AG10803 (cell line): ENCODE data around the gene PPP4R3B.
A peak's percentile ranks its signal among the peaks of the same experiment; 100 is the strongest.
"Not testable (repeated sequence)": the region's sequence is repeated elsewhere in the genome, so short reads cannot be mapped to it uniquely, and the experiment has no call there.

Experiments
- DNase-seq: peaks from one replicate; pipeline ENCODE4 v3.0.0; 2010; ENCODE audit warnings: low read depth
- H3K4me3 ChIP-seq: 2 replicates; pipeline ENCODE4 v1.5.1; 2011; ENCODE audit warnings: mild to moderate bottlenecking, low read length, control low read depth
- TF ChIP-seq, protein P1 (sequence below): conservative IDR thresholded peaks from 2 replicates; pipeline ENCODE4 v1.5.1; 2011; ENCODE audit warnings: mild to moderate bottlenecking, low read length, control low read depth, inconsistent platforms

PPP4R3B gene

DNA sequence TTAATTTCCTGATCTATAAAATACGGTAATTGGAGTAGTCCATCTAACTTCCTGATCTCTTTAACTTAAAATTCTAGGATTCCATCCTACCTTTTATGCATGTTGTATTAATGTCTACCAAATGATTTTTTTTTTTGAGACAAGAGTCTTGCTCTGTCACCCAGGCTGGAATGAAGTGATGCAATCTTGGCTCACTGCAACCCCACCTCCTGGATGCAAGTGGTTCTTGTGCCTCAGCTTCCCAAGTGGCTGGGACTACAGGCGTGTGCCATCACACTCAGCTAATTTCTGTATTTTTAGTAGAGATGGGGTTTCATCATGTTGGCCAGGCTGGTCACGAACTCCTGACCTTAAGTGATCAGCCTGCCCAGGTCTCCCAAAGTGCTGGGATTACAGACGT is 50.1 kb downstream of the PPP4R3B start:
- DNase-seq, result peak; percentile 14
- H3K4me3 ChIP-seq, result no peak overlapping the region
- TF ChIP-seq, protein P1, sequence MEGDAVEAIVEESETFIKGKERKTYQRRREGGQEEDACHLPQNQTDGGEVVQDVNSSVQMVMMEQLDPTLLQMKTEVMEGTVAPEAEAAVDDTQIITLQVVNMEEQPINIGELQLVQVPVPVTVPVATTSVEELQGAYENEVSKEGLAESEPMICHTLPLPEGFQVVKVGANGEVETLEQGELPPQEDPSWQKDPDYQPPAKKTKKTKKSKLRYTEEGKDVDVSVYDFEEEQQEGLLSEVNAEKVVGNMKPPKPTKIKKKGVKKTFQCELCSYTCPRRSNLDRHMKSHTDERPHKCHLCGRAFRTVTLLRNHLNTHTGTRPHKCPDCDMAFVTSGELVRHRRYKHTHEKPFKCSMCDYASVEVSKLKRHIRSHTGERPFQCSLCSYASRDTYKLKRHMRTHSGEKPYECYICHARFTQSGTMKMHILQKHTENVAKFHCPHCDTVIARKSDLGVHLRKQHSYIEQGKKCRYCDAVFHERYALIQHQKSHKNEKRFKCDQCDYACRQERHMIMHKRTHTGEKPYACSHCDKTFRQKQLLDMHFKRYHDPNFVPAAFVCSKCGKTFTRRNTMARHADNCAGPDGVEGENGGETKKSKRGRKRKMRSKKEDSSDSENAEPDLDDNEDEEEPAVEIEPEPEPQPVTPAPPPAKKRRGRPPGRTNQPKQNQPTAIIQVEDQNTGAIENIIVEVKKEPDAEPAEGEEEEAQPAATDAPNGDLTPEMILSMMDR, result no peak

DNA sequence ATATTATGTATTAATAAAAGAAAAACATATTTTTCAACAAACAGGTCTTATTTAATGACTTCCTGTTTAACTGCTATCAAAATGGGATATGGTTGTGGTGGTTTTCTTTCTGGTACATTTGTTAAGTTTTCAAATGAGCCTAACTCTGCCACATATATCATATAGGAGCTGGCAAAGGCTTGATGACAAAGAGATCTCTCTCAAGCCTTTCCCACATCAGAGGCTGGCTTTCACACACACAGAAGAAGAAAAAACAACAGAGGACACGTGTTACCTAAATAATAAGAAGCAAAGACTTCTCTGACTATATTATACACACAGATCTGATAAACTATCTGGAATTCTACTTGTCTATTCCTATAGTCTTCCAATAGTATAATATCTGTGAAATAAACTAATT is 51.8 kb downstream of the PPP4R3B start:
- no peak overlapping the region for H3K4me3 ChIP-seq
- TF ChIP-seq, protein P1, result no peak
- DNase-seq, result no peak

DNA sequence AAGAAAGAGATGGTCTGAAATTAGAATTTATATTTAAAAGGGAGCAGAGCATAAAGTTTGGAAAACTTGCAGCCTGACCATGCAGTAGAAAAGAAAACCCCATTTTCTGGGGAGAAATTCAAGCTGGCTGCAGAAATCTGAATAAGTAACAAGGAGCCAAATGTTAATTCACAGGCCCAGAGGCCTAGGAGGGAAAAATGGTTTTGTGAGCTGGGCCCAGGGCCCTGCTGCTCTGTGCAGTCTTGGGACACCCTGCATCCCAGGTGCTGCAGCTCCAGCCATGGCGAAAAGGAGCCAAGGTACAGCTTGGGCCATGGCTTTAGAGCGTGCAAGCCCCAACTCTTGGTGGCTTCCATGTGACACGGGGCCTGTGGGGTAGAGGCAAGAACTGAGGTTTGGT is 56.6 kb downstream of the PPP4R3B start:
- TF ChIP-seq, protein P1, result no peak
- DNase-seq, result no peak
- no peak overlapping the region for H3K4me3 ChIP-seq

DNA sequence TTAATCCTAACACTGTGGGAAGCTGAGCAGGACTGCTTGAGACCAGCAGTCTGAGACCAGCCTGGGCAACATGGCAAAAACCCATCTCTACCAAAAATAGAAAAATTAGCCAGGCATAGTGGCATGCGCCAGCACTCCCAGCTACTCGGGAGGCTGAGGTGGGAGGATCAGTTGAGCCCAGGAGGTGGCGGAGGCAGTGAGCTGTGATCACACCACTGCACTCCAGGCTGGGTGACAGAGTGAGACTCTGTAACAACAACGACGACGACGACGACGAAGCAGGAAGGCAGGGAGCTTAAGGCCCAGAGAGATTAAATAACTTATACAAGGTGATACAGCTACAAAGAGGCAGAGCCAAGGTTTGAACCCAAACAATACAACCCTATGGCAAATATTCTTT is 60.6 kb downstream of the PPP4R3B start:
- DNase-seq, result no peak
- no peak overlapping the region for H3K4me3 ChIP-seq
- TF ChIP-seq, protein P1, result no peak

DNA sequence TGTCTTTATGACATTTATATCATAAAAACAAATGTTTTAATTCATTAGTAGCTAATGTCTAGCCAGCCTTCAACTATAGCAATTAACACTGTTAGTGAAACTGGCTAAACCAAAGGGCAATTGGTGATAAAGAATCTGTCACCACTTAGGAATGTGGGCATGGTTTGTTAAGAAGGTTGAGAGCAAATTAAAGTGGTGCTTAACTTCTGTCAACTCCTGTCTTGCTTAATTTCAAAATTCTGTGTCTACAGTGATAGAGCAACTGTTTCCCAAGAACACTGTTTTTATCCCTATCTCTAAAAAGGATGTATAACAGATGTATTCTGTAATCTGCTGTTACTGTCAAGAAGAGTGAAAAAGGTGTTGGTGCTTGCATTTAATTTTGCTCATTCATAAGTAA is 61.4 kb downstream of the PPP4R3B start:
- DNase-seq, result peak; percentile 33
- TF ChIP-seq, protein P1, result no peak

DNA sequence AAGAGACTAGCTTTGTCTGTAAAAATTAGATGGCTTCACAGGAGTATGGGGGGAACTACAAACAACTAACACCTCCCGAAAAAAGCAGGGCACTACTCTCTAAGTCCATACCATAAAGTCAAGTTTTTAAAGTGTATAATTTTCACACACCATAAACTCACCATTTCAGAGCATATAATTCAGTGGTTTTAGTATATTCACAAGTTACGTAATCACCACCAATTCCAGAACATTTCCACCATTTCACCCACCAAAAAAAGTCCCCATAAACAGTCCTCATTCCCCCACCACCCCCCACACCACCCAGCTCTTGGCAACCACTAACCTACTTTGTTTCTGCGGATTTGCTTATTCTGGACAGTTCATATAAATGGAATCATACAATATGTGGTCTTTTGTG is 64.1 kb downstream of the PPP4R3B start:
- H3K4me3 ChIP-seq, result no peak overlapping the region
- TF ChIP-seq, protein P1, result no peak
- DNase-seq, result no peak

More for the DNA sequence above, 61.4 kb downstream of the PPP4R3B start:
- no peak overlapping the region for H3K4me3 ChIP-seq

DNA sequence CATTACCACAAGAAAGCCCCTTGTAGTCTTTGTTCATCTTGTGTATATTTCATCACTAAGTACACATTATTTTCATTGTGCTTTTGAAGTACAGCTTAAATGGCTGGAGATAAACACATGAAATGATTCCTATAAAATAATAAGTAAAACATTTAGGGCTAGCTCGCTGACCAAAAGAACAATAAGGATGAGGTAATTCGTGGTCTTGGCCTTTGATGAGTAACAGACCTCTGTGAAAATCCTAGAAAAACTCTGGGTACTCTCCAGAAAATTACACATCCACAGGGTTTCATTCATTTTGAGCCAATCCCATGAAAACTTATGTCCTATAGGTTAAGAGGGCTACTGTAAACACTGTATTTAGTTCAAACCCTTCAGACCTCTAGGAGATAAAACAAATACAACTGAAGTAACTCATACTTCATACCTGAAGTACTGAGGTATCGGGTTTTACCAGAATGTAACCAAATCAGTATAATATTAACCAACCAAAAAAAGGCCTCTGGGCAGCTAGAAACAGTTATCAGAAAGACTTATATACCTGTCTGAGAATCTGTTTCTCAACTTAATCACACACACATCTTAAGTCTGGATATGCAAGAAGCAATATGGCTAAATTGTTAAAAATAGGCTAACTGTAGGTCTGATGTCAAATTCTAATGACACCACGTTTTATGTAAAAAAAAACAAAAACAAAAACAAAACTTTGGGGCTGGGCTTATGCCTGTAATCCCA is 66.9 kb downstream of the PPP4R3B start:
- DNase-seq, result peak; percentile 62
- no peak overlapping the region for H3K4me3 ChIP-seq
- TF ChIP-seq, protein P1, result no peak

DNA sequence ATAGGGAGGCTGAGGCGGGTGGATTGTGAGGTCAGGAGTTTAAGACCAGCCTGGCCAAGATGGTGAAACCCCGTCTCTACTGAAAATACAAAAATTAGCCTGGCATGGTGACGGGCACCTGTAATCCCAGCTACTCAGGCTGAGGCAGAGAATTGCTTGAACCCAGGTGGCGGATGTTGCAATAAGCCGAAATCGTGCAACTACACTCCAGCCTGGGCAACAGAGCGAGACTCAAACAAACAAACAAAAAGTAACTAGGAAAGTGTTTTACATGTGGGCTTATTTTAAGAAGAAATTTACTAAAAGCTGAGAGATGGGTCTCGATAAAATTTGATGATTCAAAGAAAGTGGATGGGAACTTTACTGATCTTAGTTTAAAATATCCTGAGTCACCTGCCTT is 69.7 kb downstream of the PPP4R3B start:
- DNase-seq, result not testable (repeated sequence)

More for the DNA sequence above, 69.7 kb downstream of the PPP4R3B start:
- H3K4me3 ChIP-seq, result not testable (repeated sequence)
